Subcutaneous adipose tissue (tissue), 4 donors: ENCODE measurements around the gene PRKAA2. TPM values are rescaled to one million over a fixed set of nuclear protein-coding genes. Genes with fewer than 3 reads are reported as not detected.

ENCODE experiments used
- total RNA-seq, 4 donors: library from RNA; depleted of rRNA; stranded (reverse); fragments of >200 nt; gene quantifications; one replicate each; pipeline ENCODE4 v1.1.0, GENCODE V29; 2016
- TF ChIP-seq, protein P1 (sequence below): fragments of 450-650 bp; IDR thresholded peaks from one replicate; pipeline ENCODE4 v1.5.1; 2016; ENCODE audit warnings: low read depth, mild to moderate bottlenecking, control low read depth, antibody characterized with exemption, moderate library complexity

The PRKAA2 gene
- total RNA-seq, 4 donors from 2014 or later = 1.6 to 3.0 (median 2.1) TPM

GRCh38 chr1:56646611-56647010 is 1.5 kb downstream of the PRKAA2 start:
- TF ChIP-seq, protein P1, sequence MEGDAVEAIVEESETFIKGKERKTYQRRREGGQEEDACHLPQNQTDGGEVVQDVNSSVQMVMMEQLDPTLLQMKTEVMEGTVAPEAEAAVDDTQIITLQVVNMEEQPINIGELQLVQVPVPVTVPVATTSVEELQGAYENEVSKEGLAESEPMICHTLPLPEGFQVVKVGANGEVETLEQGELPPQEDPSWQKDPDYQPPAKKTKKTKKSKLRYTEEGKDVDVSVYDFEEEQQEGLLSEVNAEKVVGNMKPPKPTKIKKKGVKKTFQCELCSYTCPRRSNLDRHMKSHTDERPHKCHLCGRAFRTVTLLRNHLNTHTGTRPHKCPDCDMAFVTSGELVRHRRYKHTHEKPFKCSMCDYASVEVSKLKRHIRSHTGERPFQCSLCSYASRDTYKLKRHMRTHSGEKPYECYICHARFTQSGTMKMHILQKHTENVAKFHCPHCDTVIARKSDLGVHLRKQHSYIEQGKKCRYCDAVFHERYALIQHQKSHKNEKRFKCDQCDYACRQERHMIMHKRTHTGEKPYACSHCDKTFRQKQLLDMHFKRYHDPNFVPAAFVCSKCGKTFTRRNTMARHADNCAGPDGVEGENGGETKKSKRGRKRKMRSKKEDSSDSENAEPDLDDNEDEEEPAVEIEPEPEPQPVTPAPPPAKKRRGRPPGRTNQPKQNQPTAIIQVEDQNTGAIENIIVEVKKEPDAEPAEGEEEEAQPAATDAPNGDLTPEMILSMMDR = no peak

DNA sequence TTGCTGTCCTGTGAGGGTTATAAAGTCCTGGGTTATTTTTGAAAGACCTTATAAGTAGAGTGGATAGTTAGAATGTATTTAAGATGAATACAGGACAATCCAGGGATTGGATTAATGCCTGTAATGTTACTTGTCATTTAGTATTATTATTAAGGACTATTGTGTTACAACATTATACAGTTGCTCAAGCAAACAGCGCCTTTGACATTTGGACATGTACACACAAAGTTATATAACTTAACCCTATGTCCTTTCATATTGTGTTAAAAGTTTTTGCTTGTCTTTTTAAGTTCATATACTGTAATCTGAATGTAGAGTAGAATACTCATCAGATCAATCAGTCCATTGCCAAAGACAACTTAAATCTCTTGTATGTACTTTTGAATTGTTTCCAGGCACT is 2.0 kb downstream of the PRKAA2 start:
- TF ChIP-seq, protein P1 = no peak

DNA sequence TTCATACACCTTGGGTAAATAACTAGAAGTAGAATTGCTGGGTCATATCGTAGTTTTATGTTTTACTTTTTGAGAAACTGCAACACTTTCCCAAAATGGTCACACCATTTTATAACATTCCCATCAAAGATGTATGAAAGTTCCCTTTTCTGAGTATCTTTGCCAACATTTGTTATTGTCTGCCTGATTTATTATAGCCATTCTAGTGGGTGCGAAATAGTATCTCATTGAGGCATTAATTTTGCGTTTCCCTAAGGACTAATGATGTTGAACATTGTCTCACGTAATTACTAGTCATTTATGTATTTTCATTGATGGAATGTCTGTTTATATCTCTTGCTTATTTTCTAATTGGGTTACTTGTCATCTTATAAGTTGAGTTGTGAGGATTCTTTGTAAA is 3.4 kb downstream of the PRKAA2 start:
- TF ChIP-seq, protein P1 = no peak

- TF ChIP-seq, protein P1 = no peak
Observed at GRCh38 chr1:56654126-56654923, 9.2 kb downstream of the PRKAA2 start.

DNA sequence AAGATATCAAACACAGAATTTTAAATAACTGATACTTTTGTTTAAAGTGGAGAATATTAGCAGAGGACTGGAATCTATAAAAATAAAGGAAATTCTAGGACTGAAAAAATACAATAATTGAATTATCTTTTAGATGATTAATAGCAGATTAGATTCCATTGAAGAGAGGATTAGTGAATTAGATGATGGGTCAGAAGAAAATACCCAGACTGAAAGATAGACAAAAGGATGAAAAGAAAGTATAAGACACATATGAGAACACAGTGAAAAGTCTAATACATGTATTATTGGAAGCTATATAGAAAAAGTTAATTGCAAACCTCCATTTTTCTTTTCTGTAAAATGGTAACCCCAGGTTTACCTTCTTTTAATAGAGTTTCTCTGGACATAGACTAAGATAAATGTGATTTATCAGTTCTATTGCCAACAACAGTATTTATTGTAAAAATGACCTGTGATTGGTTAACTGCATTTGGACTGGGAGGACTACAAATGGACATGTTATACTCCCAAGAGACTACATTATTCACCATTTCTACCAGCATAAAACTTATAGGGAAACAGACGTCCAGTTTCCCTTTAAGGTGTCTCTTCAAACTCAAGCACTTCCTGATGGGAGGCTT is 11.0 kb downstream of the PRKAA2 start:
- TF ChIP-seq, protein P1 = no peak

GRCh38 chr1:56658254-56658653 is 13.1 kb downstream of the PRKAA2 start:
- TF ChIP-seq, protein P1 = no peak

GRCh38 chr1:56660293-56660692 is 15.2 kb downstream of the PRKAA2 start:
- TF ChIP-seq, protein P1 = no peak
